ENCODE results near the gene VEPH1.

Gene VEPH1

DNA sequence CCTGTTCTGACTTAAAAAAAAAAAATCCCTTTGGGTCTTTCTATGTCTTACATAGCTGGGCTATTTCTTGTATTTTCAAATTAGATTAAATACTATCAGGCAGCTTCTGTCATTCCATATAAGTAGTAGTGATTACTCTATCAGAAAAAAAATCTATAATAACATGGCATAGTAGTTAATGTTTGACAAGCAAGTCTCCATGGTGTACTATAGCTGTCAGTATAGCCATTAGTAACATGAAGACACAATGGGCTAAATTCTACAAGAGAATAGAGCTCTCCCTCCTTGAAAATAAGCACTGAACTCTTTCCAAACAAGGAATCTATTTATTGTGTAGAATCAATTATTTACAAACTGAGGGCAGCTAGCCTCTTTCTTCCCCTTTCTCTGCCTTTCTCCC lies 19.4 kb upstream of the VEPH1 start:
- no peak for DNase-seq

DNA sequence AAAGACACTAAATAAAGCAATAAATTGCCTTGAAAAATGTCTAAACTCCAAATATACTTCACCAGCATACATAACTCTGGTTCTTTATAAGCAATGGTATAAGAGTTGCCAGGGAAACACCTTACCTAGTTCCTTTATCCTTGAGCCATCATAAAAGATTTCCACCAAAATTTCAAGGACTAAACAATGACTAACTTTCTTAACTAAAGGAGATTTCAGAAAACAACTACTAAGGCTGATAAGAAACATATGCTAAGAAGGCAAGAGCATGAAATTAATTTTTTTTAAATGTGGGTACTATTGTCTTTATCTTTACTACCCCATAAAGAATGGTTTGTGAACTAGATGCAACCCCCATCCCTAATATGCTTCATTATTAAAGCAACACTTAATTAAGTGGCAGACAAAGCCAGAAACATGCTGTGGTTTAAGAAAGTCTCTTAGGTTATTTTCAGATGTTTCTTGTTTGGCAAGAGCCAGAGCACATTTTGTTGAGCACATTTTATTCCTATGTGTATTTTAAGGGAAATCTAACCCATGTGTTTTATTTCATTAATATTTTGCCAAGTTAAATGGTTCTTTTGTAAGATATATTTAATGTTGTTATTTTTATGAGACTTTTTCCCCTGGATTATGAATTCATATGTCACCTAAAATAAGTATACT lies 17.4 kb upstream of the VEPH1 start:
- no peak for DNase-seq

DNA sequence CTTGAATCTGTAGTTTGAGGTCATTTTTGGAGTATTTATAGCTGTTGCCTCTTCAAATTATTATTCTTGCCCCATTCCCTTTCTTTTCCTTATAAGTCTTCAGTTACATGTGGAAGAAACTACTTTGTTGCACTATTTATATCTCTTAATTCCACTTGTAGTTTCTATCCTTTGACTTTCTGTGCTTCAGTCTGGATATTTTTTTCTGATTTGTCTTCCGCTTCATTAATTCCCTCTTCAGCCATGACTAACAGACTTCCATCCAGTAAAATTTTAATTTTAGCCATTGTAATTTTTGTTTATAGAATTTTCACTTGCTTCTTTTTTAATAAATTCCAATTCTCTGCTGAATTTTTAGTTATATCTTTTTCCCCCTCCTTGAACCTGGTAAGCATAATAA lies 15.7 kb upstream of the VEPH1 start:
- no peak for DNase-seq

DNA sequence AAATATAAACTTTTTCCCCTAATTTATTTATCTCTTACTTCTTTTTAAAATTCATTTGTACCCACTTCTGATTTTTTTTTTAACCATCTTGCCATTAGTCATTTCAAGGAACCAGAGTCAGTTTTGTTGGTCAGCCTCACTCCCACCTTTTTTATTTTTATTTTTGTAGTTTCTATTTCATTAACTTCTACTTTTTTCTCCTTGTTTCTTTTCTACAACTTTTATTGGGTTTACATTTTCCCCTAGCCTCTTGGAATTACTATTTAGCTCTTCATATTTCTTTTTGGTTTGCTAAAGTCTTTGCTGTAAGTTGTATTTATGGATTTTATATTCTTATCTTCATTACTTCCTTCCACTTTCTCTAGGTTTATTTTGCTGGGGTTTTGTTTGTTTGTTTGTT lies 13.7 kb upstream of the VEPH1 start:
- DNase-seq, result no peak

DNA sequence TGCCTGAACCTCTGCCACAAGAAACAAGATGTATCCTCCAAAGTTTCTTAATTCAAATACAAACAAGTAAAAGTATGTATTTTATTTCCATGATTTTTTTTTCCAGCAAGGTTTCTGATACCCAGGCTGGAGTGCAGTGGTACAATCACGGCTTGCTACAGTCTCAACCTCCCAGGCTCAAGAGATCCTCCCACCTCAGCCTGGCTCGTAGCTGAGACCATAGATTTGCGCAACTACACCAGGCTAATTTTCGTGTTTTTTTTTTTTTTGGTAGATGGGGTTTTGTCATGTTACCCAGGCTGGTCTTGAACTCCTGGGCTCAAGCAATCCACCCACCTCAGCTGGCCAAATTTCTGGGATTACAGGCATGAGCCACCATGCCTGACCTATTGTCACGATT lies 12.2 kb upstream of the VEPH1 start:
- DNase-seq, result no peak

DNA sequence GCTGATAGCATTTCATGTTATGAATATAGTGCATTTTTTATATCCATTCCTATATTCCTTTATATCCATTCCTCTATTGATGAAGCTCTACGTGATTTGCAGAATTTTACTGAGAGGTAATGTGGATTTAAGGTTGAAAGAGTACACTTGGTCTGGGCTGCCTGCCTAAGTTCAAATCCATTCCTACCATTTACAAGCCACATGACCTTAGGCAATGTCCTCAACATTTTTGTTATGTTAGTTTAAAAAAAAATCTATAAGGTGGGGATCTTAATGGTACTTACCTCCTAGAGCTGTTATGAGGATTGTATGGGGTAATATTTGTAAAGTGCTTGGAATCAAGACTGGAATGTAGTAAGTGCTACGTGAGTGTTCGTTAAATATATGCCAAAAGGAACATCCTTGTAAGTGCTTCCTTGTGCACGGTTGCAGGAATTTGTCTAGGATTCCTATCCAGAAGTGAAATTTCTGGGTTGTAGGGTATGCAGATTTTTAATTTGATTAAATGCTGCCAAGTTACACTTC lies 11.2 kb upstream of the VEPH1 start:
- no peak for DNase-seq

DNA sequence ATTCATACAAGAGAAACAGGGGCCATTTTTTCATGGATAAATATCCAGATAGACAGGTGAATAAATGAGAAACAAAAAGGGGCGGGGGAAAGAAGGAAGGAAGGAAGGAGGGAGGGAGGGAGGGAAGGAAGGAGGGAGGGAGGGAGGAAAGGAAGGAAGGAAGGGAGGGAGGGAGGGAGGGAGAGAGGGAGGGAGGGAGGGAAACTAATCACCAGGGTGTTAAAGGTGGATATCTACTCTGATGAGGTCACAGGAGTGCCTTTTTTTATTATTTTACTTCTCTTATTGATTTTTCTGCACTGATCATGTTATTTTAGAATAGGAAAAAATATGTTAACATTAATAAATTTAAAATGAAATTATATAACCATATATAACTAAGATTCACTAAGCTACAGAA lies 10.4 kb upstream of the VEPH1 start:
- no peak for DNase-seq

DNA sequence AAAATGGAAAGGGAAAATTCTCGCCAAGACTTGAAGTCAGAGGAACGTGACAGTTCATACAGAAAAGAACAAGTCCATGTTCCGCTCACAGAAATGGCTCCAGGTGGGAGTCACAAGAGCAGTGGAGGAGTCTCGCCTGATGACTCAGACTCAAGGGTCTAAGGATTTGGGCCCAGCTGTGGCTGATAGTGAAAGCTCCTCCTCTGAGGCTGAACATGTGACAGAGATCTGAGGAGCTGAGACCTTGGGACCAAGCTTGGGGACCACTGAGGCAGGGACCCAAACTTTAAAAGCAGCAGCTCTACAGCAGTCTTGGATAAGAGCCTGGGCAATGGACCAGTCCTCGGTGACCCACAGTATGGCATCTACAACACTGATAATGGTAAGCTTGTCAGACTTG lies 9.3 kb upstream of the VEPH1 start:
- DNase-seq, result no peak

DNA sequence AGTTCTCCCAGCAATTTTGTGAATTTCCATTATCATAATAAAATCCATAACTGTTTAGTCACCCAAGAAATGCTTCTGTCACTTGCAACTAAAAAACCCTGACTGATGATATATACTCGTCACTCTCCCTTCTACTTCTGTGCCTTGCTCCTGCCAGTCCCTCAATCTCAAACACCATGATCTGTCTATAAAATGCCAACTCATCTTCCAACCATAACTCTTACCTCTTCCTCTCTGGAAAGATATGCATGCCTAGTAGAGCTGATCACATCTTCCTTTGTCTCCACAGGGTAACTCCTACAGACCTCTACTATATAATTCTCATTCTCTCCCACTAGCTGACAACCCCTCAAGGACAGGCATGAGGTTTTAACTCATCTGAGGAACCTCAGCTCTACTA lies 5.2 kb upstream of the VEPH1 start:
- no peak for DNase-seq

DNA sequence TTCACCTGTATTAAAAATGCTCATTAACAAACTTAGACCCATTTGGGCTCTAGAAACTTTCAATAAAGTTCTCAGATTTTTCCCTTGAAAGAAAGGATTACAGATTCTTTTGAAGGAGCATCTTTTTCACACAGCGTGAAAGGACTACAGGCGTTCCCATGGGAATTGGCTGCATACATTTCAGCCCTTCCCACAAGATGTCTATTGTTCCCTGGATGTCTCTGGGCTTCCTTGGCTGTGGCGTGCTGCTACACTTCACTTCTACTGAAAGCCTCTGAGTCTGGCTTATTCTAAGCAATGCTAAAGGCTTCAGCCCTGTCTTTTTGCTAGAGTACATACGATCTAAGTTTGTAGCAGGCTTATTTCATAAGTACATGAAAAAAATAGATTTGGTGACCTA lies 1.4 kb downstream of the VEPH1 start:
- DNase-seq, result no peak

DNA sequence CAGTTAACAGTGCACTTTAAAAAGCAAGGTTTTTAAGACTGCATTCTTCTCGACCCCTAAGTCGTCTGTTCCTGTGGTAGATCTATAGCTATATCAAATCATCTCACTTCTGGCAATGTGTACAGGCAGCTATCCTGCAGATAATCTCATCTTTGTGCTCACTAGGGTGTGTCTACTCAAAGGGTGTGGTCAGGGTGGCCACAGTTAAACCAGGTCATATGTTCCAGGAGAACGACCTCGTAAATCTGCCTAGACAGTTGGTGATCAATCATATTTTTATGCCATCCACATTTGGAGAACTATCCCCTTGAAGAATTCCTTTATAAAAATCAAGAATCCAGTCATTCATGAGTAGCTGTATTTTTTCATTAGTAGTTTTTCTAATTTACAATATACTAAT lies 3.0 kb downstream of the VEPH1 start:
- DNase-seq, result no peak

DNA sequence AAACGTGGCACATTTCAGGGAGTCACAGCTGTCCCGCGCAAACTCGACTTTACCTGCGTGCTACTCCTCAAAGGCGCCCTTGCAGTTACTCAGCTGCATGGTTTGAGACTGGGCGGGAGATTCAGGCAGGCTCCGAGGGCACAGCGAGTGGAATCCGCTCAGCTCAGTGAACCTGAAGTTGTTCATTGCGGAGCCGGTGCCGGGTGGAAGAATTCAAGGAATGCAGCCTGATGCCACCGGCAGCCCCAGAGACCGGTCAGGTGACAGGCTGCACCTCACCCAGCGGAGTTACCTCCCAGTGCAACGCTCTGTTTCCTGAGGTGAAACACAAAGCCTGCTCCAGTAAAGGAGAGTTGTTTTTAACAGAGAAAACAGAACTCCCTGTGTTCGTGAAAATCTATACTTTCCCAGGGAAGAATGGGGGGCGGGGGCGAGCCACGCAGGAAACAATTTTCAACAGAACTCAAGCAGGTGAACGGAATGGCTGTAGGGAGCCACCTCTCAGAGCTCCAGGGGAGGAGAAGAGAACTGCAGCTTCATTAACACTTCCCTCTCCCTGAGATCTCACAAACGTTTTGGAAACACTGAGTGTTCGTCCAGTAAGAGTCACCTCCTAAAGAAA lies 3.8 kb downstream of the VEPH1 start:
- DNase-seq, result peak; percentile 79

DNA sequence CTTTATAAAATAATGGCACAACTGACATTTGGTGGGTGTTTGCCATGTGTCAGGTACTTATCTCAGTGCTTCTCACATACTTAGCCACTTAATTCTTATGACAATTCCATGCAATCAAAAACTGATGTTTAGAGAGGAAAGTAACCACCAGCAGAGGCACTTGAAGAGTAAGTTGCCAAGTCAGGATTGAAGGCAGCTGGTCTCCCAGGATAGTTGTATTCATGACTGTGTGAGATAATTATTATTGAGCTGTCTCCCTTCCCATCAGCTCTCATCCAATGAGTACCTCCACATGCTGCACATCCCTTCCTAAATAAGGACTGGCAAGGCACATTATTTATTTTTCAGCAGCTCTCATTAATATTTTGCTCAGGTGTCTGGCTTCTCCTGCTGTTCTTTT lies 4.8 kb downstream of the VEPH1 start:
- DNase-seq, result no peak

DNA sequence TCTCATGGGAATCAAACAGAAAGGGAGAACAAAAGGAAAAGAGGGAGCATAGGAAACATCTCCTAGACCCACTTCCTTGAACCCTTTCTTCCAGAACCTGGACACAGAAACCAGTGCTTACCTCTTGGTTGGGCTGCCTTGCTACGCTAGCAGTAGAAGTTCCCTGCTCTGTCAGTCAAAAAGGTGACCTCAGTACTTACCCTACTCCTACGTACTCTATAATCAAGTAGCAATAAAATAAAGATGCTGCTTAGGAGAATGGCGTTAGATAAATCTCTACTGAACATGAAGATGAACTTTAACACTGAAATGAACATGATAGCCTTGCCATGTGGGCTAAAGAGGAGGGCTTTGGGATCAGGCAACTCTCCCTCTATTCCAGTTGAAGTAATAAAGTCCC lies 7.4 kb downstream of the VEPH1 start:
- no peak for DNase-seq

DNA sequence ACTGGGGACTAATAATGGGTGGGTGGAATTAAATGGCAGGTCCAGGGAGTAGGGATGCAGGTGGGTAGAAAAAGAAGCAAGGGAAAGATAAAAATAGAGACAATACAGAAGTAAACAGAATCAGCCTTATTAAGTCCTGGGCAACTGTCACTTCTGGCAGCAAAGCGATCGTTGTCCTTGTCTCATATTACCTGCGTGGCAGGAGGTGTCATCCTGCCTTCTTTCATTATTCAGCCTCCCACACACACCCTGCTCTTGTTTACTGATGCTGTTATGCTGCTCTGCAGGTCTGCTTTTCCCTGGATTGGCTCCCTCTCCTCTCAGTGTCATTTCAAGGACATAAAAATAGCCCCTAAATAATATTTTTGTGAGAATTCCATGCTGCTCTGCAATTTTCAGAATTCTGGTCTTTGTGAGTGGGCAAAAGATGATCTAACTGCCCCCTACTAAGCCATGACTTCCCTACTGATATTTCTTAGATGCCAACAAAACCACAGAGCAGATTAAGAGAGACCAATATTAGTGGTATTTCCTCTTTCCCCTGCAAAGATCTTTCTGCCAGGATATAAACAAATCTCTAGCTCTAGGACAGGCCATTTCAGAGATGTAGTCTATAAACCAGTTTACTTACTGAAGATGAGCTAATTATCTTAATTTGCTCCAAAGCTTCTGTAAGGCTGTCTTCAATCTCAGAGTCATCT lies 8.5 kb downstream of the VEPH1 start:
- no peak for DNase-seq

DNA sequence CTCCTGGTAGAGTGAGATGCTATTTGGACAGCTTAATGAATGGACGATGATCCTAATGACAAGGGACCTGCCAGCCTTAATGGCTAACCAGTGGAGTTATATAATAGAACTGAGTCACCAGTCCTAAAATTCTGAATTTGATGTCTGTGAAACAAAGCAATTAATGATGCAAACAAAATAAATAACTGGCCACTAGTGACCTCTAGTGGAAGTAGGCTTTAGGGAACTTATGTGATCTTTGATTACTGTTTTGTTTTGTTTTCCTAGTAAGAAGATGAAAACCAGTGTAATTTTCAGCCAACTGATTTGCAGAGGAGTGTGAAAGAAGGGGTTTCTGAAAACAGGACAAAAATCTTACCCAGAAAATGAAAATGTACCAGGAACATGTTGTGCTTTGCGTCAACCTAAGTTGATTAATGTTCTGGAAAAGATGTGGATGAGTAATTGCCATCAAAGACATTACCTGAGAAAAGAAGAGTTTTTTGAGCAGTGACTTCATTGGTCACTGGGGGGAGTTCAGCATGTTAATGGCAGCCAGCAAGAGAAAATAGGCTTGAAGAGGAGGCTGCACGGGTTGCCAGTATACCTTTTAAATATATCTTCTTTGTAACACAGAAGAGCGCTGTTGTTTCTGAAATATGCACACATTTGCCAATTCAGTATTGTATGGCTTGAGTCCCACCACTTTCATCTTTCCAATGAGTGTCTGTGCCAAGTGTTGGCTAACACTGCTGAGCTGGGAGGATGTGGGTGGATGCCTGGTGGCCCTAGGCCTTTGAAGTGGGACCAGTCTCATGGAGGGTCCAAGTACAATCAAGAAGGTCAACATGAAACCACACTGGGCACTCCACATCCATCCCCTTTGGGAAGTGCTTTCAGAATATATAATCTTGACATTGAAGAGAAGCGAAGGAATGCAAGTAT lies 9.3 kb downstream of the VEPH1 start:
- DNase-seq, result peak; percentile 31

DNA sequence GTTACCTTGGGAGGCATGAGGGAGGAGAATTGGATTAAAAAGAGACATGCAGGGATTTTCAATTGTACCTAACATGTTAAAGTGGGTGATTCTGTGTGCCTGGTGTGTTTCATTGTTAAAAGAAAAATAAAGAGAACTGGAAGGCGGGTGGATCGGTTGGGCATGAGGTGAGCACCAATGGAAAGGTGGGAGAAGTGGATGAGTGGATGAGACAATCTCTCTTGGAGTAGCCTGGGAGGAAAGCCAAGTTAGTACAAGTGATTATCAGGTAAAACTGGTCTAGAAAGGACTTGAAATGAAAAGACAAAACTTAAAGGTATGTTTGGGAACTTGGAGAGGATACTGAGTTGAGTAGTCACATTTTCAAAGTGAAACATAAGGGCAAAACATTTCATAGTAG lies 12.1 kb downstream of the VEPH1 start:
- DNase-seq, result no peak

DNA sequence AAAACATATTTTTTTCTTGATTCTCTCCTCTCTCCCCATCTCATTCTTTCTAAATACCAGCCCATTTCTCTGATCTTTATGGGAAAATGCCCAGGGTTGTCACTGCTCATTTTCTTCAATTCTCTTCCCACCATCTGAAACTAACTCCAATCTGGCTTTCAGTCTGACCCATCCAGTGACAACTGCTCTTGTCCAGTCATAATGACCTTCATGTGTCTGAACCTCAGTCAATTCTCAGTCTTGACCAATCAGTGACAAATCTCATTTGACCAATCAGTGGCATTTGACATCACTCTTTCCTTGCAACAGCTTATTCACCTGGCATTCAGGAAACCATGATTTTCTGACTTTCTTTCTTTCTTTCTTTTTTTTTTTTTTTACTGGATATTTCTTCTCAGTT lies 15.1 kb downstream of the VEPH1 start:
- DNase-seq, result no peak

DNA sequence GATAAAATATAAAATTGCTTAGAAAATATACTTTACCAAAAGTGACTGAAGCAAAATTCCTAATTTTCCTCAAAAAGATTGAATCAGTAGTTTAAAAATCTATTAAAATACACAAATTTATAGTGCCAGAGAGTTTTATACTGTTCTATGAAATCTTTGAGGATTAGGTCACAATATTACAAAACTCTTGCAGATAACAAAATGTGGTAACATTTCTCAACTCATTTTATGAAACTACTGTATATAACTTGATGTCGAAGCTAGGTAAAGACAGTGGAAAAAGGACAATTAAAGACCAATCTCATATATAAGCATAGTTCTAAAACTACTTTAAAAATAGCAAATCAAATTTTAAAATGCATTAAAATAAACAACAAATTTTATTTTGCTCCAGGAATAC lies 15.9 kb downstream of the VEPH1 start:
- no peak for DNase-seq

DNA sequence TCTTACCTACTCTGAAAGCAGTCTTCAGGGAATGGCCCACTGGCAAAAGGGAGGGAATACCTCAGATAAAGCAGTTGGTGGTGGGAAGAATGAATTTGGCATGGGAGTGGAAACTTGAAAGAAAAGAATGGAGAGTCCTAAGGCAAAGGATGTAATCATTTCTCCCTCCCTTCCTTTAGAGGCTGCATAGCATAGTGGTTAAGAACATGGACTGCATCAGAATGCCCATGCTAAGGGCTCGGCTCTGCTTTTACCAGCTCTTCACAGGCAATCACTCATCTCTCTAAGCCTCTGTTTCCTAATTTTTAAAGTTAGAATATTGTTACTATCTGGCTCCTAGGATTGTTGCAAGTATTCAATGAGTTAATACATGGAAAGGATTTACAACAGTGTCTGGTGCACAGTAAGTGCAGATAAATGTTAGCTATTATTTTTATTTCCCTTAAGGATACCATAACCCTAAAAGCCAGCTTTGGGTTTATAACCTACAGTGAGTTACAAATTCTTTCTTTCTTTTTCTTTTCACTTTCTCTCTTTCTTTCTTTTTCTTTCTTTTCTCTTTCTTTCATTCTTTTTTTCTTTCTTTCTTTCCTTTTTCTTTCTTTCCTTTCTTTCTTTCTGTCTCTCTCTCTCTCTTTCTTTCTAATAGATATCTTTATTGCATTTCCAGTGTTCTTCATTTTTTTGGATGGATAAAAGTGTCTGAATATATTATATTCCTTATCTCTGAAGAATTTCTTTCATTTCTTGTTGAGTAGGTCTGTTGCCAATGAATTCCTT lies 23.6 kb downstream of the VEPH1 start:
- DNase-seq, result no peak

DNA sequence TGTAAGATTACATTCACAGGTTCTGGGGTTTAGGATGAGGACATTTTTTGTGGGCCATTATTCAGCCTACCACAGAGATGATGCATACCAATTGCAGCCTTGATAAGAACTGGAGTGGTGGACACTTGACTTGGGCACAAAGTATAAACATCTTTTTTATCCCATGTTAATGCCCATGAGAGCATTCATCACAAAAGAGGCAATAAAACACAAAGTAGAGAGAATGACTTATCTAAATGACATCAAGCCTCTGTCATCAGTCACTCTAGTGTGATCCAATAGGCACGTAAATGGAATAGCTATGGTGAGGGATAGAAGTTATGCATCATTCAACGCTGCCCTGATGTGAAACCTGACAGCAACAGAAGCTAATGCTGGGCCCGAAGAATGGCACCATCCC lies 25.8 kb downstream of the VEPH1 start:
- DNase-seq, result no peak

DNA sequence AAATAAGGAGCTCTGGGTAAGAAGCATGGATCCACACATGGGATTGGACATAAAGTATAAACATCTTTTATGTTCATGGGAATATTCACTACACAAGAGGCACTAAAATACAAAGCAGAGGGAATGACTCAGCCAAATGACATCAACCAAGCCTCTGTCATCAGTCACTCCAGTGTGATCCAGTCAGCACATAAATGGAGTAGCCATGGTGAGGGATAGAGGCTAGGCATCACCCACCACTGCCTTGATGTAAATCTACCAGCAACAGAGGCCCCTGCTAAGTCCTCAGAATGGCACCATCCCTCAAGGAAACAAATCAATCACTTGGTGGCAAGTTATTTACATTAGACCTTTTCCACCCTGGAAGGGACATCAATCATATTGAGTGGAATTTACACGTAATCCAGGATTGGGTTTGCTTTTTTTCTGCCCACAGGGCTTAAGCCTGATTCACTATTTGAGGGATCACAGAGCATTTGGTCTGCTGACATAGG lies 27.2 kb downstream of the VEPH1 start:
- no peak for DNase-seq

Measured in NCI-H1048 (cell line).